NCI-H510A treated with DMSO at 0.1 percent for 48 hours (cell line): ENCODE data around the gene RFLNA.
A peak's percentile ranks its signal among the peaks of the same experiment; 100 is the strongest.

Experiments used
- DNase-seq: peaks from one replicate; lab custom pipeline; 2025; lab: John Stamatoyannopoulos, UW

The RFLNA gene

GRCh38 chr12:124294780-124295341 lies at the start of gene RFLNA:
RFLNA (plus strand) TSS chr12:124295093; CDS start chr12:124295430, 337 bp downstream.
- peak; percentile 12 for DNase-seq

GRCh38 chr12:124247331-124247730 lies 47.6 kb upstream of the RFLNA start:
- no peak for DNase-seq

DNA sequence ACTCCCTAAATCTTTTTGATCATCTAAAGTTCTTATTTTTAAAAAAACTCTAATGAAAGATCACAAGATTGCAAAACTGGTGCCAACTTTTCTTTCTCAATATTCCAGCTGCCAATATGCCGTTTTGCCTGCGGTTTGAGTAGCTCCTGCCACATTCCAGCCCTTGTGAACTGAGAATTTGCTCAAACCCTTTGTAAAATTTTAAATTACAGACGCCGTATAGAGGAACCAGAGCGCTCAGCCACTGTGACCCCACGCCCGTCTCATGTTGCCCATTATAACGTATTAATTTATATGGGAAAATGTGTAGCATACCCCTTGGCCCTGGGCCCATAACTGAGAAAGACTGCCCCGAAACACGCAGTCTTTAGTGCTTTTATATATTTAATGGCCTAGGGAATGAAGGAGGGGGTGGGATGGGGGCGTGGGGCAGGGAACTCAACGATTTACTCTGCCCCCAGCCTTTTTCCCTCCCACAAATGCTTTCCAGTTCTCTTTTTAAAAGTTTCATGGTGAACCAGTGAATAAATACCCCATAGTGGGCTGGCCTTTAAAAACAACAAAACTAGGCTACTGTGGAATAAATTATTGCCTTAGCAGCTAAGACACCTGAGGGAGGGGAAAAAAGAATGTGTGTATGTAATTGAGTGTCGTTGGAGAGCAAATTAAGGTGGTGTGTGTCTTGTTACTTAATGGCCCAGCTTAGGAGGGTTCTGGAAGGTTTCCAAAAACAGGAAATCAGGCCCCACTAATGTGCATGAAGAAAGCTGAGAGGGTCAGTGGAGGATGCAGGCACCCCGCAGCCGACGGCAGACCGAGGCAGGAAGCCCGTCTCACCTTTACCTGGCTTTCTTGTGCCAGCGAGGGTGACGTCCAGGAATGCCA lies 45.7 kb upstream of the RFLNA start:
- no peak for DNase-seq

GRCh38 chr12:124251186-124251585 lies 43.7 kb upstream of the RFLNA start:
- no peak for DNase-seq

- DNase-seq = no peak
These were observed 41.9 kb upstream of the RFLNA start for GRCh38 chr12:124252964-124253363.

GRCh38 chr12:124254126-124254525 lies 40.8 kb upstream of the RFLNA start:
- no peak for DNase-seq

DNA sequence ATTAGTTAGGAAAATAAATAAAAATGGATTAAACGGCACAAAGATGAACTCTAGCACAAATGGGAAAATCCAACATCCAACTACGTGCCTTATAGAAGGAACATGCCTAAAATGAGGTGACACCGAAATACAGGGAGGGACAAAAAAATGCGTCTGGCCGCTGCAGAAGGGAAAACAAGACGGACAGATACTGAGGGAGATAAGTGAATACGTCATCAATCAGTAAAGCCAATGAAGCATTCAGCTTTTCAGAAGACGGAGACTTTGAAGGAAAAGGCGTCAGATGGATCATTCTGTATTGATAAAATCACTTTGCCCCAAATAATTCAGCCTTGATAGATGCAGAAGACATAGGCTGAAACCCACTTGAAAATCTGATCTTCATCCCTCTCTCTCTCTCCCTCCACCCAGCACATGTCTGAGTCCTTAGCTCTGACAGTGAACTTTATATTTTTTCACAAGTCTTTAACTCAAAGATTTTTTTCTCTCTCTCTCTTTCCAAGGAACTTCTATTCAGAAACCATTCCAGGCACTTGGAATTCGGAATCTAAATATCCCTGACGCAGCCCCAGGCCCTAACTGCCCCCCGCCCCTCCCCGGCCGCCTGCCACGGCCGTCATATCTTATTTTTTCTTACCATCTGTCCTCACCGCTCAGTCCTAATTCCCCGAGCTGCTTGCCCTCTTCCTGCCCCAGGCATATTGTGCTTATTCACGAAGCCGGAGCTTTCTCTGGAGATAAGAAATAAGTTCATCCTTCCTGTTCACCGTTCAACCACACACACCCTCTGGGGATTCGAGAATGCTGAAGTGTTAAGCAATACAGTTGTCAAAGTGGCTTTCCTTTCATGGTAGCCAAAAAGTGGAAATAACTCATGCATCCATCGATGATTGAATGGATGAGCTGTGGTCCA lies 35.5 kb upstream of the RFLNA start:
- no peak for DNase-seq

GRCh38 chr12:124261885-124262284 lies 33.0 kb upstream of the RFLNA start:
- no peak for DNase-seq

DNA sequence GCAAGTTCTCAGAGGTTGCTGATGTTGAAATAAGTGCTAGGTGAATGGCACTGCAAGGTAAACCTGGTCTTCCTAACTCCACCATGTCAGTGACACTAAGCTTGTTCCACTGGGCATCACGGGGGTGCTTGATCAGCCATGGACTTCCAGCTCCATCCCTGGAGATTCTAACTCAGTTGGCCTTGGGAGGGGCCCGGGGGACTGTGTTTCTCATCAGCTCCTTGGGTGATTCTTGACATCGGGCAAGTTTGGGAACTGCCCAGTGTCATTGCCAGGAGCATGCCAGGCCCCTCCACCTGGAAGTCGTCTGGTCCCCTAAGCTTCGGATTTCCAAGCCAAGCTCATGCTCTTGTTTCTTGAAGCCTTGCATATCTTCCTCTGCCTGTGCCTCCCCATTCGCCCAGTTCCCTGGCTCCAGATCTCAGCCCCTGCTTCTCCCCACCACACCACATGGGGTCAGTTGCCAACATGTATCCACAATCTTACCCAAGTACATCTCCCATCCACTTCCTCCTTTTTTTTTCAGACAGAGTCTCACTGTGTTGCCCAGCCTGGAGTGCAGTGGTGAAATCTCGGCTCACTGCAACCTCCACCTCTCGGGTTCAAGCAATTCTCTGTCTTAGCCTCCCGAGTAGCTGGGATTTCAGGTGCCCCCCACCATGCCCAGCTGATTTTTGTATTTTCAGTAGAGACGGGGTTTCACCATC lies 30.7 kb upstream of the RFLNA start:
- DNase-seq = no peak

- no peak for DNase-seq
These were observed 30.0 kb upstream of the RFLNA start for GRCh38 chr12:124264879-124265278.

GRCh38 chr12:124267205-124267778 lies 27.6 kb upstream of the RFLNA start:
- no peak for DNase-seq

DNA sequence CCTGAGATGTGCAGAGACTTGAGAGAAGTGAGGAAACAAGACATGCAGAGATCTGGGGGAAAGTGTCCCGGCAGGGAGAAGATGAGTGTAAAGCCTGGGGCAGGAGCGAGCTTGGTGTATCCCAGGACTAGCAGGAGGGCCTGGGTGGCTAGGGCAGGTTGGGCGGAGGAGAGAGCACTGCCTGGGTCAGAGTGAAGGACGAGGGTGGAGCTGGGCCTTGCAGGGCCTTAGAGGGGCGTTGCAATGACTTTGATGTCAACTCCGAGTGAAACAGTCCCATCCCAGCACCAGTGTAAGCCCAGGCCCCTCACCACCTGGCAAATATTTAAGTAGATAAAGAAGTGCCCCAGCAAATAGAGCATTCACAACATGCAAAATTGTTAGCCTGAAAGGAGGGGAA lies 24.2 kb upstream of the RFLNA start:
- no peak for DNase-seq

- DNase-seq = peak; percentile 82
These were observed 21.3 kb upstream of the RFLNA start for GRCh38 chr12:124273630-124274029.

- DNase-seq = no peak
These were observed 18.6 kb upstream of the RFLNA start for GRCh38 chr12:124276337-124276736.

GRCh38 chr12:124277394-124278241 lies 17.3 kb upstream of the RFLNA start:
- DNase-seq = peak; percentile 60

DNA sequence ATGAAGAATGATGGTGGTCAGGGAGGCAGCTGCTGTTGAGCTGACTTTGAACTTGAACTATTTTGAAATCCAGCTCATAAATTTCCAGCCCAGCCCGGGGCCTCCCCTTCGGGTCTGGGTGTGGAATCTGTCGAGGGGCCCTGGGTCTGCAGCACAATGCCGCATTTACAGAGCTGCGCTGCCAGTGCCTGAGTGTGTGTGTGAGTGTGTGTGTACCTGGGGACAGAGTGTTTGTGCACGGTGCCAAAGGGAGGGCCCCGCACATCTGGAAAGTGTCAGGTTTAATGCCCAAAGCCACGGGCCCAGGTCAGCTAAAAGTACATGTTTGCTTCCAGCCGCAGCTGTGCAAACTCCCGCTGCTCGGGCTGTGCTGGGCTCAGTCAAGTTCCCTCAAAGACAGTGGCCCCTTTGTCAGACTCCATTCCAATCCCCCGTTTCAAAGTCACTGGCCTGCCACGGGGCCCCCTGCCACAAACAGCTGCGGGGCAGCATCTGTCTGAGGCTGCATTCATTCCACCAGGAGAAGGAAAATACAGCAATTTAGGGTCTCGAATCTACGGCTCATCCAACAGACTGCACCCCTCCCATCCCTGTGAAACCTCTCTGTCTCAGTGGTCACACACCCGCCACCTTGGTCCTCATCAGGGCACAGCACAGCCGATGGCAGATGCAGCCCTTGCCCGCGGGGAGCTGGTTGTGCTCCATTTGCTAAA lies 16.3 kb upstream of the RFLNA start:
- DNase-seq = peak; percentile 62

DNA sequence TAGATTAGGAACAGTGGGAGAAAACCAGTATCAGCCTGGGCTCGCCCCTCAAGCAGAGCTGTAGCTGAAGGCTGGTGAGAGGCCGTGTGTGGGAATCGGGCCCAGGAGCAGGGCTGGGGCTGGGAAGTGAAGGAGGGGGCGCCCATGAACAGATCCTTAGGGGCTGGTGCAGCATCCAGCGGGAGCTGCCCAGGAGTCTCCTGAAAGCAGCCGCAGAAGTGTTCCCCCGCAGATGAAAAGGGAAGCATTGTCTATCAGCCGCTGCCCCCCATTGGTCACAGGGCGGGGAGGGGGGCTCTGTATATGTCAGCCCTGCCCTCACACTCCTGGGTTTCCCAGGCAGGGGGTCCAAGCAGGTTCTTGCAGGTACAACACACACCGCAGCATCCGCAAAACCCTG lies 15.6 kb upstream of the RFLNA start:
- DNase-seq = no peak

DNA sequence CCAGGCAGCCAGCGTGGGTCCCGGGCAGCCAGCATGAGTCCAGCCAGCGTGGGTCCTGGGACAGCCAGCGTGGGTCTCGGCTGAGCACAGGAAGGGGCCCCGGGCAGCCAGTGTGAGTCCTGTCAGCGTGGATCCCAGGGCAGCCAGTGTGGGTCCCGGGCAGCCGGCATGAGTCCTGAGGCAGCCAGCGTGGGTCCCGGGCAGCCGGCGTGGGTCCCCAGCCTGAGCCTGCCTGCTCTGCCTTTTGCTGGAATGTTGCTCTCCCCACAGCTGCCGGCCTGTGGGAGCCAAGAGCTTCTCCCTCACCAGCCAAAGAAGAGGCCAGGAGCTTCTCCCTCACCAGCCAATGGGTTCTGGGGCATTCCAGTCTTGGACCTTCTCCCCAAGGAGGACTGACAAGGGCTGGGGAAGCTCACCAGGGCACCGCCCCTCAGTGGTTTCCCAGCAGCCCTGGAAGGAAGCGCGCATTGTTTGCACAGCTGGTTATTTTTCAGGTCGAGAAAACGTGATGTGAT lies 15.0 kb upstream of the RFLNA start:
- DNase-seq = peak; percentile 21

DNA sequence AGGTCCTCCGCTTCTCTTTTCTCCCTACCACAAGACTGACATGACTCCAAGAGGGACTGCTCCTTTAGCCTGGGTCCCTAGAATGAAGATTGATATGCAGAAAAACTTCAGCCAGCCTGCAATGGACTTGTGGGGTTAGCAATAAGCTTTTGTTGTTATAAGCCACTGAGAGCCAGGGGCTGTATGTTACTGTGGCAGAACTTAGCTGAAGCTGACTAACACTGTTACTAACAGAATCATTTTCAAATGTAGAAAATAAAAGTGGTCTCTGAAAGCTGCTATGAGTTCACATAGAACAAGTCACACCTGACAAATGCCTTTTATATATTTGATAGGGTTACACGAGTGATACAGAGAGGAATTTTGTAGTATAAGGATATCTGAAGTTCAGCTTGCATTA lies 13.6 kb upstream of the RFLNA start:
- DNase-seq = no peak

DNA sequence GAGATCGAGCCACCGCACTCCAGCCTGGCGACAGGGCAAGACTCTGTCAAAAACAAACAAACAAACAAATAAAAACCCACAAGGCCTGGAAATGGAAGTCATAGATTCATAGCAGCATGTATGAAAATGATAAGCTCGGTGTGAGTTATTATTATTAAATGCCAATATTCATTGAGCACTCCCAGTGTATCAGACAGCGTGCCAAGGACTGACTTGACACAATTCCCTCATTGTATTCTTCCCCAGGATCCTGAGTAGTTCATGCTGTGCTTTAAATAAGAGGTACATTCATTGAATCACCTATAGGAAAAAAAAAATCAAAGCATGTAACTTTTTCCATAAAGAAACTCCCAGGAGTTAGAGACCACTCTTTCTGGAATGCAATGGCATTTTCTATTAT lies 12.6 kb upstream of the RFLNA start:
- no peak for DNase-seq
